GM19193 (cell line): ENCODE results near the gene DPYD.

Source experiments
- POLR2A ChIP-seq: IDR thresholded peaks from 4 replicates; pipeline ENCODE4 v1.6.1; 2011; ENCODE audit not compliant: insufficient read depth, insufficient read length; ENCODE audit errors: extremely low read depth

Gene DPYD

GRCh38 chr1:97553971-97554370 is 366.9 kb downstream of the DPYD start:
- TF ChIP-seq POLR2A = no peak

GRCh38 chr1:97551113-97551512 is 369.7 kb downstream of the DPYD start:
- no peak for TF ChIP-seq POLR2A

GRCh38 chr1:97545446-97545845 is 375.4 kb downstream of the DPYD start:
- no peak for TF ChIP-seq POLR2A

- no peak for TF ChIP-seq POLR2A
These were observed 380.4 kb downstream of the DPYD start for GRCh38 chr1:97540346-97540888.

- no peak for TF ChIP-seq POLR2A
These were observed 382.7 kb downstream of the DPYD start for GRCh38 chr1:97538113-97538512.

- TF ChIP-seq POLR2A = no peak
These were observed 387.5 kb downstream of the DPYD start for GRCh38 chr1:97533358-97533757.

- no peak for TF ChIP-seq POLR2A
These were observed 391.2 kb downstream of the DPYD start for GRCh38 chr1:97529600-97529999.

- TF ChIP-seq POLR2A = no peak
These were observed 396.6 kb downstream of the DPYD start for GRCh38 chr1:97524211-97524610.

- TF ChIP-seq POLR2A = no peak
These were observed 404.2 kb downstream of the DPYD start for GRCh38 chr1:97516588-97516987.

GRCh38 chr1:97508653-97509218 is 412.1 kb downstream of the DPYD start:
- TF ChIP-seq POLR2A = no peak

GRCh38 chr1:97507863-97508262 is 413.0 kb downstream of the DPYD start:
- TF ChIP-seq POLR2A = no peak

- TF ChIP-seq POLR2A = no peak
These were observed 414.5 kb downstream of the DPYD start for GRCh38 chr1:97506368-97506767.

- no peak for TF ChIP-seq POLR2A
These were observed 415.0 kb downstream of the DPYD start for GRCh38 chr1:97505816-97506215.

- TF ChIP-seq POLR2A = no peak
These were observed 415.5 kb downstream of the DPYD start for GRCh38 chr1:97505289-97505688.

- TF ChIP-seq POLR2A = no peak
These were observed 418.5 kb downstream of the DPYD start for GRCh38 chr1:97502360-97502759.

GRCh38 chr1:97501628-97502027 is 419.2 kb downstream of the DPYD start:
- TF ChIP-seq POLR2A = no peak

- no peak for TF ChIP-seq POLR2A
These were observed 420.1 kb downstream of the DPYD start for GRCh38 chr1:97500760-97501159.

GRCh38 chr1:97499667-97500066 is 421.2 kb downstream of the DPYD start:
- no peak for TF ChIP-seq POLR2A

- TF ChIP-seq POLR2A = no peak
These were observed 431.0 kb downstream of the DPYD start for GRCh38 chr1:97489834-97490233.
